Endometrial microvascular endothelial cells (primary cell): Measurements from ENCODE around the gene FAM120B. TPM values are rescaled to one million over a fixed set of nuclear protein-coding genes. Genes with fewer than 3 reads are reported as not detected.

ENCODE experiments used
- in situ Hi-C: cut with HindIII; loops from 2 replicates; pipeline ENCODE4 v1.10.0; 2017; ENCODE audit warnings: low sequenced_read_pairs, low pct_unique_long_range_greater_than_20kb; ENCODE audit errors: inconsistent ontology term
- total RNA-seq: library from RNA; depleted of rRNA; stranded (reverse); fragments of >200 nt; gene quantifications from one replicate; pipeline ENCODE4 v1.2.3, GENCODE V29; 2015; ENCODE audit errors: inconsistent ontology term

FAM120B gene
- total RNA-seq, 1 donor from 2014 or later: 20.0 TPM

GRCh38 chr6:170294813-170295509 lies 11.6 kb upstream of the FAM120B start:
- in situ Hi-C loops: no loop called here

GRCh38 chr6:170295510-170296422 lies 10.8 kb upstream of the FAM120B start:
- in situ Hi-C loops: no loop called here

- in situ Hi-C loops: no loop called here
These were observed 10.2 kb upstream of the FAM120B start for GRCh38 chr6:170296423-170296745.

GRCh38 chr6:170296746-170297575 lies 9.6 kb upstream of the FAM120B start:
- in situ Hi-C loops: no loop called here

GRCh38 chr6:170297576-170298330 lies 8.8 kb upstream of the FAM120B start:
- in situ Hi-C loops: no loop called here

- in situ Hi-C loops: no loop called here
These were observed 7.9 kb upstream of the FAM120B start for GRCh38 chr6:170298688-170299087.

GRCh38 chr6:170301184-170301583 lies 5.4 kb upstream of the FAM120B start:
- in situ Hi-C loops: no loop called here

- in situ Hi-C loops: no loop called here
These were observed 694 bp upstream of the FAM120B start for GRCh38 chr6:170305805-170306323.

GRCh38 chr6:170307080-170307545 lies 555 bp downstream of the FAM120B start:
- in situ Hi-C loops: no loop called here

- in situ Hi-C loops: no loop called here
These were observed 2.2 kb downstream of the FAM120B start for GRCh38 chr6:170308761-170309160.

- in situ Hi-C loops: no loop called here
These were observed 5.1 kb downstream of the FAM120B start for GRCh38 chr6:170311696-170312095.

- in situ Hi-C loops: no loop called here
These were observed 6.3 kb downstream of the FAM120B start for GRCh38 chr6:170312876-170313275.

GRCh38 chr6:170313716-170314295 lies 7.2 kb downstream of the FAM120B start:
- in situ Hi-C loops: no loop called here

GRCh38 chr6:170314983-170315382 lies 8.4 kb downstream of the FAM120B start:
- in situ Hi-C loops: no loop called here

GRCh38 chr6:170316071-170316470 lies 9.5 kb downstream of the FAM120B start:
- in situ Hi-C loops: no loop called here

GRCh38 chr6:170317076-170317475 lies 10.5 kb downstream of the FAM120B start:
- in situ Hi-C loops: no loop called here

- in situ Hi-C loops: no loop called here
These were observed 11.2 kb downstream of the FAM120B start for GRCh38 chr6:170317718-170318117.

GRCh38 chr6:170329321-170329720 lies 22.8 kb downstream of the FAM120B start:
- in situ Hi-C loops: no loop called here
